ENCODE data around the gene FADS3. TPM values are rescaled to one million over a fixed set of nuclear protein-coding genes. Genes with fewer than 3 reads are reported as not detected.

The FADS3 gene
- total RNA-seq, 1 experiment from 2014 or later: 67.9 TPM

- Histone ChIP-seq H3K9ac (ENCODE audit: low read length) (peak within 1 kb of the TSS; percentile 32), H3K27ac (ENCODE audit: low read length) (no peak within 1 kb of the TSS), H3K27me3 (ENCODE audit: low read length) (peaks cover 9% of the 10 kb centered on the region; the same call in 1 of the 2 replicates), H3F3A (ENCODE audit: low read length, unreplicated experiment) (no peaks in the 10 kb centered on the region), H3K4me3 (ENCODE audit: low read length) (peak within 1 kb of the TSS; percentile 74), H2AFZ (ENCODE audit: low read length) (peak within 1 kb of the TSS; percentile 77), H3K4me2 (ENCODE audit: low read length) (peak within 1 kb of the TSS; percentile 96), H3K9me2 (replicated peaks; ENCODE audit: low read length) (no peaks in the 10 kb centered on the region), H4K20me1 (ENCODE audit: low read length) (no peaks in the 10 kb centered on the region), H3K79me2 (ENCODE audit: low read length) (no peaks in the 10 kb centered on the region), H3K9me3 (ENCODE audit: low read length) (no peaks in the 10 kb centered on the region), H3K36me3 (ENCODE audit: low read depth, low read length) (no peaks in the 10 kb centered on the region), H3K4me1 (ENCODE audit: insufficient read depth, low read length) (no peaks in the 10 kb centered on the region)
- intact Hi-C loops (cut with micrococcal nuclease): no loop called here
- peak; percentile 50 for DNase-seq
- ChIA-PET POLR2A (ENCODE audit: unreplicated experiment) (interaction anchor here (0.6 kb wide), 1 partner anchor 64 kb away, joined by 7 read pairs; no protein-coding TSS in a partner anchor), CTCF (no interaction called here)
- TF ChIP-seq CTCF (conservative IDR thresholded peaks at IDR 0.05; ENCODE audit: low read depth, low read length) (no peak), EZH2phosphoT487 (IDR thresholded peaks at IDR 0.05; ENCODE audit: borderline replicate concordance, low read length) (no peak), EZH2 (IDR thresholded peaks at IDR 0.05; ENCODE audit: low read length, unreplicated experiment) (no peak)
- BruUV-seq (replicated peaks): no TSS peak
- ATAC-seq: peak; percentile 68
These were observed 26.2 kb upstream of the FADS3 start, which contains the start of gene RAB3IL1 for GRCh38 chr11:61917334-61918109. TSS of gene RAB3IL1 (minus strand) at chr11:61917566. CDS start at chr11:61917367, 199 bp downstream.

- no peaks in the 10 kb centered on the region for H3K9me3 ChIP-seq (ENCODE audit: low read length)
- CTCF ChIA-PET: no interaction called here
- peaks cover 9% of the 10 kb centered on the region; the same call in 1 of the 2 replicates for H3K27me3 ChIP-seq (ENCODE audit: low read length)
- peak overlapping the region; percentile 96 for H3K4me2 ChIP-seq (ENCODE audit: low read length)
- H3K9me2 ChIP-seq (replicated peaks; ENCODE audit: low read length): no peaks in the 10 kb centered on the region
- H3K36me3 ChIP-seq (ENCODE audit: low read depth, low read length): no peaks in the 10 kb centered on the region
- H3K4me3 ChIP-seq (ENCODE audit: low read length): peak overlapping the region; percentile 74
- peak overlapping the region; percentile 77 for H2AFZ ChIP-seq (ENCODE audit: low read length)
- BruUV-seq (replicated peaks): no TSS peak
- ATAC-seq: peak; percentile 7
- no peak for DNase-seq
- no peak for TF ChIP-seq EZH2phosphoT487 (IDR thresholded peaks at IDR 0.05; ENCODE audit: borderline replicate concordance, low read length)
- TF ChIP-seq CTCF (conservative IDR thresholded peaks at IDR 0.05; ENCODE audit: low read depth, low read length): no peak
- no peak for TF ChIP-seq EZH2 (IDR thresholded peaks at IDR 0.05; ENCODE audit: low read length, unreplicated experiment)
- H3K4me1 ChIP-seq (ENCODE audit: insufficient read depth, low read length): no peaks in the 10 kb centered on the region
- POLR2A ChIA-PET (ENCODE audit: unreplicated experiment): interaction anchor here (0.6 kb wide), 1 partner anchor 64 kb away, joined by 7 read pairs; no protein-coding TSS in a partner anchor
- no peaks in the 10 kb centered on the region for H4K20me1 ChIP-seq (ENCODE audit: low read length)
- no peaks in the 10 kb centered on the region for H3F3A ChIP-seq (ENCODE audit: low read length, unreplicated experiment)
- intact Hi-C loops (cut with micrococcal nuclease): no loop called here
- H3K9ac ChIP-seq (ENCODE audit: low read length): peak overlapping the region; percentile 32; the same call in 1 of the 2 replicates
- H3K27ac ChIP-seq (ENCODE audit: low read length): no peak overlapping the region
- H3K79me2 ChIP-seq (ENCODE audit: low read length): no peaks in the 10 kb centered on the region
These were observed 25.5 kb upstream of the FADS3 start for GRCh38 chr11:61916737-61917333.
